GM21576 (cell line): Measurements from ENCODE around the gene ZNF726.
"Not testable (repeated sequence)": the region's sequence is repeated elsewhere in the genome, so short reads cannot be mapped to it uniquely, and the experiment has no call there.

Source experiments
- ATAC-seq: cut with Tn5 transposase; IDR thresholded peaks from one replicate; pipeline ENCODE4 v1.9.1; 2021; ENCODE audit warnings: mild to moderate bottlenecking, moderate library complexity; ENCODE audit not compliant: unreplicated experiment

ZNF726 gene

DNA sequence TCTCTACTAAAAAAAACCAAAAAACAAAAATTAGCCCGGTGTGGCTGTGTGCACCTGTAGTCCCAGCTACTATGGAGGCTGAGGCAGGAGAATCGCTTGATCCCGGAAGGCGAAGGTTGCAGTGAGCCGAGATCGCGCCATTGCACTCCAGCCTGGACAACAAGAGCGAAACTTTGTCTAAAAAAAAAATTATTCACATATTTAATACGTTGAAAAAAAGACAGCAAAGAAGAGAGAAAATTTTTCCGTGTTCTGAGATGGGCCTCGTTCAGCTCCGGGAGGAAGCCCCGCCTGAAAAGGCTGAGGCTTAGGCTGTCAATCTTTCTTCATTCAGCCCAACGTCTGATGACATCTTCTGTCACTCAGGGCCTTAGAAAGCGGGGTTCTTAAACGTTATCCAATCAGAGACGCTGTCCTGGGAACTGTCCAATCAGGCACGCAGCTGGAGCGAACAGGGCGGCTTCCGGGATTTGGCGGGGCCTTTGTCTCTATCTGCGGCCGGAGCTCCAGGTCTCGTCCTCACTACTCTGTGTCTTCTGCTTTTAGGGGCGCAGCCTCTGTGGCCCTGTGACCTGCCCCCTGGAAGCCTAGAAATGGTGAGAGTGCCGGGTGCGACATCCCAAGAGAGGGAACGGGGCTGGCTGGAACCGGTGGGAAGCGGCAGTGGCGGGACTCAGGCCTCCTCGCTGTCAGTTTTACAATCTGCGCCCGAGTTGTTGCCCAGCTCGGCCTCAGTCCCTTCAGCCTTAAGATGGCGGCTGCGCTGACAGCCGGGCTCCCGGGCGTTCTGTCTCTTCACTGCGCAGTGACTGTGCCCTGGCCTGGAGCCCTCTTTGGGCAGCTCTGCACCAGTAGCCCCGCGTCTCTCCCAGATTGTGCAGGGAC is at the start of gene ZNF726:
Gene ZNF726, plus strand, starts transcription at position 485 of the 885 bp plus-strand sequence. Its CDS starts 109 bp downstream, at position 594.
- ATAC-seq, result peak; percentile 93

DNA sequence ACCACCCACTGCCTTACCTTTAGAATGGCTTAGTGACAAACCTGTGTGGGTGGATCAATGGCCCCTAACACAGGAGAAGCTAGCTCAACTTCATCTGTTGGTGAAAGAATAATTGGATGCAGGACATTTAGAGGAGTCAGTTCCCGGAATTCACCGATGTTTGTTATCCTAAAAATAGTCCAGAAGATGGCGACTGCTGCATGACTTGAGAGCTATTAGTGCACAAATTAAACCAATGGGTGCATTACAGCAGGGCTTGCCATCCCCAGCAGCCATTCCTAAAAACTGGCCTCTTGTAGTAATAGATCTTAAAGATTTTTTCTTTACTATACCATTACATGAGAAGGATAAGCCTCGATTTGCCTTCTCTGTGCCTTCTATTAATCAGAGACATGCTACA is 46.8 kb upstream of the ZNF726 start:
- no peak for ATAC-seq

DNA sequence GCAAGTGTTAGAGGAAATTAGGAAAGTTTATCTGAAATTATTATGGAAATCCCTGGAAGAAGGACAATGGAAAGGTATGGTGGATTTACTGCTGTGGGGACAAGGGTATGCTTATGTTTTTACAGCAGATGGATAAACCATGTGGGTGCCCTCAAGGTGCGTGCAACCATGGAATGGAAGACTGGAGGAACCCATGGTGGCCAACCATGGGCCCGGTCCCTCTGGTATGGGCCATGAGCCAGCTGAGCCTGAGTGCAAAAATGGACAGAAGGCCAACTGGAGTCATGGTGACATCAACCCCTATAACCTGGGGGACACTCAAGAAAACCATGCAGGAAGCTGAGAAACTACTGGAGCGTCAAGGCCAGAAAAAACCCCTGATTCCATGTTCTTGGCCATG is 46.1 kb upstream of the ZNF726 start:
- no peak for ATAC-seq

- no peak for ATAC-seq
Observed at GRCh38 chr19:23872282-23872919, 42.3 kb upstream of the ZNF726 start.

DNA sequence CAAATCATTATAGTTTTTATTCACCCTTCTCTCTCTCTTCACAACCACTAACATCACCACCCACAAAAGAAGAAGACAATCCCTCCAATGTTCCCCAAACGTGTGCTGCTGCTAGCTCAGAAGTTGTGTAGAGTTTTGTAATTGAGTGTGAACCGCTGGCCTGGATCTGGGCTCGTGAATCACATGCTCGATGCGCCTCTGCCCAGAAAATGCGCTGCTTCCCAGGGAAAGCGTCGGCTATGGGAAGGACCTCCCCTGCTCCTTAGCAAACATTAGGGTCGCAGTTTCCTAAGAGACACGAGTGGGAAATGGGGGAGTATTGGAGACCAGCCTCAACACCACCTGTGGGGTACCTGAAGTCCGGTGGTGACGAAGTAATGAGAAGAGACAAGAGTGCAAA is 38.4 kb upstream of the ZNF726 start:
- no peak for ATAC-seq

DNA sequence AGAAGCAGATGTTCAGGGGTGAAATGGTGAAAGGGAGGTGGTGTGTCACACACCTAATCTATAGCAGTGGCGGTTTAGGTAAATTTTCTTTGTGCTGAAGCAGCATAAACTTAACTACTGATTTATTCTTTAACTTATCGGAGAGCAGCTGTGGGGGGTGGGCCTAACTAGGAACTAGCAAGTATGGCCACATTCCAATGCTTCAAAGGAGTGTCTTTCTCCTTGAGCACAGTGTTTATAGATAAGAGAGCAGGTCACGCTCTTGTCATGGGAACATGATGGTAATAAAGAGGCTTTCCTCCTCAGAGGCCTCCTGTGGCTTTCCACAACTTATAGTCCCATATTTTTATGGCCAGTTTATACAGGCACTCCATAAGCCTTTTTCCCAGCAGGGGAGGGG is 37.9 kb upstream of the ZNF726 start:
- not testable (repeated sequence) for ATAC-seq

- no peak for ATAC-seq
Observed at GRCh38 chr19:23882493-23882892, 32.2 kb upstream of the ZNF726 start.

DNA sequence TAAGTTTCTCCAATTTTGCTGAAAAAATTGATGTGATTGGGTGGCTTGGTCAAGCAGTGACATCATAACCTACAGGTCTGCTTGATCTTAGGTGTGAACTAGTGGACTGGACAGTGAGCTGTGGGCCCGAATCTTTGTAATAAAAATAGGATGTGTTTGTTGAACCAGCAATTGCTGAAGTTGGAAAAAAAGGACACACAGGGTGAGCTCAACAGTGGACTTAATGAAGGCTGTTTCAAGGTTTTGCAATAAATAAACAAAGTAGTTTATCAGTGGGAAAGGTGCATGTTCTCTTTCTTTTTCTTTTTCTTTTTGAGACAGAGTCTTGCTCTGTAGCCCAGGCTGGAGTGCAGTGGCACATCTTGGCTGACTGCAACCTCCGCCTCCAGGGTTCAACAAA is 30.3 kb upstream of the ZNF726 start:
- ATAC-seq, result no peak

DNA sequence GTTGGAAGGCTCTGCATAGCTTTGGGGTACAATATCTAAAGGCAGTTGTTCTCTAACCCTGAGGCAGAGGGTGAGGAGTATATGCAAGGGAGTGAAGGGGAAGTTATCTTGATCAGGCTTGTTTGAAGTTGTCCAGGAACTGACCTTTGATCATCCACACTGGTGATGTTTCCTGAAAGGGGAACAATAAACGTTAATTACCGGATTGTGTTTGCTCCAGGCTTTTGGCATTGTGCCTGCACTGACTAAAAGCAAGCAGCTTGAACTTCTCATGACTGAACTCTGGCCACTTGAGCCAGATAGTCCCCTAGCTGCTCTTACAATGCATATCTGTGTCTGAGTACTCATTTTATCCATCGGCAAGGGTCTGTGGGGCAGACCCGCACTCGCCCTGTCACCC is 27.0 kb upstream of the ZNF726 start:
- ATAC-seq, result no peak

DNA sequence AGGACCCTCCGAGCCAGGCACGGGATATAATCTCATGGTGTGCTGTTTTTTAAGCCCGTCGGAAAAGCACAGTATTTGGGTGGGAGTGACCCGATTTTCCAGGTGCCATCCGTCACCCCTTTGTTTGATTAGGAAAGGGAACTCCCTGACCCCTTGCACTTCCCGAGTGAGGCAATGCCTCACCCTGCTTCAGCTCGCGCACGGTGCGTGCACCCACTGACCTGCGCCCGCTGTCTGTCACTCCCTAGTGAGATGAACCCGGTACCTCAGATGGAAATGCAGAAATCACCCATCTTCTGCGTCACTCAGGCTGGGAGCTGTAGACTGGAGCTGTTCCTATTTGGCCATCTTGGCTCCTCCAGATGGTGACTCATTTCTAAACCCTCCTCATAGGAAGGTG is 18.6 kb upstream of the ZNF726 start:
- not testable (repeated sequence) for ATAC-seq

GRCh38 chr19:23896912-23897311 is 17.8 kb upstream of the ZNF726 start:
- no peak for ATAC-seq

DNA sequence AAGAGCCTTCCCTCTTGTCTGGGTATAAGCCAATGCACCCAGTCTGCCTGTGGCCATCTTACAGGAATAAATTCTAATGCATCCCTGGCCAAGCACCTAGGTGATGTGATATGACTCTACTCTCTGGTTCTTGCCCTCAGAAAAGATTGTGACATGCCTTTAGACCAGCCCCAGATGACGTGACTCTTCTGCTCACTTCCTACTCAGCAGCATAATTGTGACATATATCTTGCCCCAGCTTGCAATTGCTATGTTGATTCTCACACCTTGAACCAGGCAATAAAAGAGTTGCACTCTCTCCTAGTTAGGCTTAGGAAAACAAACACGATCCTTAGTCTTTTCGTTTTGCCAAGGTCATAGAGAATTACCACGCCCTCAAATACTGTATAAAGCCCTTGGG is 13.3 kb upstream of the ZNF726 start:
- ATAC-seq, result no peak

DNA sequence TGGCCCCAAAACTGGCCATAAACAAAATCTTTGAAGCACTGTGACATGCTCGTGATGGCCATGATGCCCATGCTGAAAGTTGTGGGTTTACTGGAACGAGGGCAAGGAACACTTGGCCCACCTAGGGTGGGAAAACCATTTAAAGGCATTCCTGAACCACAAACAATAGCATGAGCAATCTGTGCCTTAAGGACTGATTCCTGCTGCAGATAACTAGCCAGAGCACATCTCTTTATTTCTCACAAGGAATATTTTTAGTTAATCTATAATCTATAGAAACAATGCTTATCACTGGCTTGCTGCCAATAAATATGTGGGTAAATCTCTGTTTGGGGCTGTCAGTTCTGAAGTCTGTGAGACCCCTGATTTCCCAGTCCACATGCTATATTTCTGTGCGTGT is 10.3 kb upstream of the ZNF726 start:
- no peak for ATAC-seq

- ATAC-seq, result no peak
Observed at GRCh38 chr19:23905771-23906170, 8.9 kb upstream of the ZNF726 start.

- no peak for ATAC-seq
Observed at GRCh38 chr19:23906835-23907234, 7.9 kb upstream of the ZNF726 start.

DNA sequence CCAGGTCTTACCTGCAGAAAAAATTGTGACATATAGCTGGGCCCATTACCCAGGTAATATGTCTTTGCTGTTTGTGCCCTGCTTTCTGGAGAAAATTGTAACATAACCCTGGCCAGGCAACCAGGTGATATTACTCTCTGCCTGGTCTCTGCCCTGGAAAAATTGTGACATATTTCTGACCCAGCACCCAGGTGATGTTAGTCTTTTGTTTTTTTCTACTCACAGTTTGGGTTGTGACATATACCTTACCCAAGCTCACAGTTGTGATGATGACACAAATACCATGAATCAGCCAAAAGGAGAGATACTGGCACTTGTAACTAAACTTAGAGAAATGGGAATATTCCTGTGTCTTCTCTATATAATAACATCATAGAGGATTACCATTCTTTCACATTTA is 6.5 kb upstream of the ZNF726 start:
- ATAC-seq, result no peak

- no peak for ATAC-seq
Observed at GRCh38 chr19:23909222-23909621, 5.5 kb upstream of the ZNF726 start.

GRCh38 chr19:23913931-23914330 is 755 bp upstream of the ZNF726 start:
- no peak for ATAC-seq

- no peak for ATAC-seq
Observed at GRCh38 chr19:23916991-23917390, 2.3 kb downstream of the ZNF726 start.

GRCh38 chr19:23917856-23918255 is 3.2 kb downstream of the ZNF726 start:
- no peak for ATAC-seq

DNA sequence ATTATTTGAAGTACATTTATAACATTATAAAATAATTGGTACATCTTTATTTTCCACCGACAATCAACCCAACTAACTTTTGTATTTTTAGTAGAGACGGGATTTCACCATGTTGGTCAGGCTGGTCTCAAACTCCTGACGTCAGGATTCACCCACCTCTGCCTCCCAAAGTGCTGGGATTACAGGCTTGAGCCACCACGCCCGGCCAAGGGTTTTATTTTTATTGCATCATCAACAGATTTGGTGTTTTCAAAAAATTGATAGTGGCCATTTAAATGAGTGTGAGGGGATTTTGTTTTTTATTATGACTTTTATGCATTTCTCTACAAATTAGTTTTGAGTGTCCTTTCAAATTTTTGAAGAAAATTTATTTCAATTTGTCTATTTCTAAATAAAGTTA is 10.6 kb downstream of the ZNF726 start:
- ATAC-seq, result no peak

DNA sequence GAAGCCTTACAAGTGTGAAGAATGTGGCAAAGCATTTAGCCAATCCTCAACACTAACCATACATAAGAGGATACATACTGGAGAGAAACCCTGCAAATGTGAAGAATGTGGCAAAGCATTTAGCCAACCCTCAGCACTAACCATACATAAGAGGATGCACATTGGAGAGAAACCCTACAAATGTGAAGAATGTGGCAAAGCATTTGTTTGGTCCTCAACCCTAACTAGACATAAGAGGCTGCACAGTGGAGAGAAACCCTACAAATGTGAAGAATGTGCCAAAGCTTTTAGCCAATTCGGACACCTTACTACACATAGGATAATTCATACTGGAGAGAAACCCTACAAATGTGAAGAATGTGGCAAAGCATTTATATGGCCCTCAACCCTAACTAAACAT is 18.2 kb downstream of the ZNF726 start:
- ATAC-seq, result no peak
